H1 (cell line): ENCODE data around the gene AIFM1. TPM values are rescaled to one million over a fixed set of nuclear protein-coding genes. Genes with fewer than 3 reads are reported as not detected.

Source experiments
- CTCF ChIA-PET: fragments of 300-600 bp; sonication (Branson Sonifier 250); formaldehyde crosslinking; loops from one replicate; lab custom pipeline; 2021; ENCODE audit not compliant: partially characterized antibody; lab: Charles Lee
- POLR2A ChIA-PET: fragments of 300-600 bp; sonication (Branson Sonifier 250); formaldehyde crosslinking; loops from one replicate; lab custom pipeline; 2021; ENCODE audit warnings: inconsistent platforms; ENCODE audit not compliant: partially characterized antibody; lab: Charles Lee
- DNase-seq, 2 experiments: peaks; one replicate each; pipeline versions ENCODE4 v3.0.0 to v3.0.0-alpha.2; 2010 to 2022; ENCODE audit warnings: low spot score in 2 of 2, low read depth in 1 of 2, mixed read lengths in 1 of 2
- FAIRE-seq: peaks from 2 replicates; lab custom pipeline; 2011; peaks lifted over from hg19 to GRCh38; lab: Jason Lieb, UNC
- H2AFZ ChIP-seq: 2 replicates; pipeline ENCODE4 v1.8.1; 2012; ENCODE audit warnings: low read length, inconsistent platforms
- H2AK5ac ChIP-seq: 2 replicates; pipeline ENCODE4 v1.6.1; 2013; ENCODE audit warnings: low read depth, low read length
- H2BK120ac ChIP-seq: replicated peaks from 2 replicates; pipeline ENCODE3; 2013; ENCODE audit warnings: low read depth, low read length, inconsistent platforms
- H2BK12ac ChIP-seq: 2 replicates; pipeline ENCODE4 v1.6.1; 2013; ENCODE audit warnings: low read depth, low read length
- H2BK15ac ChIP-seq: 2 replicates; pipeline ENCODE4 v1.6.1; 2013; ENCODE audit warnings: low read length
- H2BK20ac ChIP-seq: 2 replicates; pipeline ENCODE4 v1.6.1; 2013; ENCODE audit warnings: low read length
- H2BK5ac ChIP-seq: 2 replicates; pipeline ENCODE4 v1.6.1; 2013; ENCODE audit warnings: low read depth, low read length
- H3K14ac ChIP-seq: 2 replicates; pipeline ENCODE4 v1.6.1; 2013; ENCODE audit warnings: inconsistent platforms; ENCODE audit not compliant: insufficient read length
- H3K18ac ChIP-seq: 2 replicates; pipeline ENCODE4 v1.6.1; 2013; ENCODE audit warnings: low read length; ENCODE audit errors: extremely low read depth
- H3K23ac ChIP-seq: 2 replicates; pipeline ENCODE4 v1.6.1; 2013; ENCODE audit warnings: inconsistent platforms; ENCODE audit not compliant: insufficient read length
- H3K23me2 ChIP-seq: 2 replicates; pipeline ENCODE4 v1.6.1; 2013; ENCODE audit warnings: low read depth, low read length
- H3K27ac ChIP-seq: 2 replicates; pipeline ENCODE4 v1.6.1; 2011; ENCODE audit warnings: low read depth, low read length, inconsistent platforms
- H3K27me3 ChIP-seq, 4 experiments: replicated peaks in 1 of 4; 1 replicate in 1 of 4; 2 replicates in 3 of 4; pipeline versions ENCODE4 v1.6.1 to v1.8.1; 2011 to 2013; ENCODE audit warnings: low read length in 3 of 4, mild to moderate bottlenecking in 3 of 4, inconsistent platforms in 2 of 4, mixed read lengths in 2 of 4, moderate library complexity in 1 of 4; ENCODE audit not compliant: control insufficient read depth in 3 of 4, insufficient read depth in 3 of 4; ENCODE audit errors: extremely low read depth in 1 of 4
- H3K36me3 ChIP-seq, 4 experiments: 2 replicates each; pipeline versions ENCODE4 v1.6.1 to v1.8.1; 2011 to 2013; ENCODE audit warnings: mild to moderate bottlenecking in 4 of 4, low read length in 3 of 4, moderate library complexity in 2 of 4, control low read depth in 1 of 4, inconsistent platforms in 1 of 4; ENCODE audit not compliant: insufficient read depth in 4 of 4, control insufficient read depth in 2 of 4
- H3K4ac ChIP-seq: replicated peaks from 2 replicates; pipeline ENCODE3; 2013; ENCODE audit warnings: low read length, low read depth, mixed read lengths, inconsistent platforms; ENCODE audit not compliant: insufficient read length
- H3K4me1 ChIP-seq, 4 experiments: replicated peaks in 1 of 4; 1 replicate in 1 of 4; 2 replicates in 3 of 4; pipeline versions ENCODE4 v1.6.1 to v1.8.1; 2011 to 2013; ENCODE audit warnings: low read length in 3 of 4, inconsistent platforms in 2 of 4, mixed read lengths in 1 of 4; ENCODE audit not compliant: insufficient read depth in 4 of 4, control insufficient read depth in 3 of 4
- H3K4me2 ChIP-seq, 2 experiments: 2 replicates each; pipeline versions ENCODE4 v1.6.1 to v1.8.1; 2011 to 2013; ENCODE audit warnings: low read depth in 2 of 2, low read length in 2 of 2, control low read depth in 1 of 2, inconsistent platforms in 1 of 2, mild to moderate bottlenecking in 1 of 2; ENCODE audit not compliant: insufficient read depth in 1 of 2
- H3K4me3 ChIP-seq, 4 experiments: fragments of 200-600, 300-600 bp in 1 of 4; sonication (generic), shearing (Covaris generic), sonication (Bioruptor Twin) in 1 of 4; 2 replicates each; pipeline versions ENCODE4 v1.5.1 to v1.8.1; 2011 to 2016; ENCODE audit warnings: low read length in 4 of 4, low read depth in 3 of 4, control low read depth in 2 of 4, inconsistent platforms in 2 of 4, mild to moderate bottlenecking in 2 of 4, mixed read lengths in 1 of 4, moderate library complexity in 1 of 4; ENCODE audit not compliant: insufficient read depth in 2 of 4; ENCODE audit errors: extremely low read depth in 1 of 4
- H3K56ac ChIP-seq: replicated peaks from 2 replicates; pipeline ENCODE3; 2013; ENCODE audit warnings: low read depth, mild to moderate bottlenecking, mixed read lengths, low read length, inconsistent platforms; ENCODE audit not compliant: insufficient read length
- H3K79me1 ChIP-seq: 2 replicates; pipeline ENCODE4 v1.6.1; 2013; ENCODE audit warnings: low read depth, low read length, control low read depth
- H3K79me2 ChIP-seq, 2 experiments: 2 replicates each; pipeline versions ENCODE4 v1.6.1 to v1.8.1; 2012 to 2013; ENCODE audit warnings: low read length in 2 of 2, mild to moderate bottlenecking in 2 of 2, inconsistent platforms in 1 of 2; ENCODE audit not compliant: insufficient read depth in 2 of 2, control insufficient read depth in 1 of 2
- H3K9ac ChIP-seq, 4 experiments: replicated peaks in 1 of 4; 1 replicate in 1 of 4; 2 replicates in 3 of 4; pipeline versions ENCODE4 v1.6.1 to v1.8.1; 2011 to 2013; ENCODE audit warnings: low read depth in 3 of 4, low read length in 3 of 4, control low read depth in 2 of 4, mild to moderate bottlenecking in 2 of 4, moderate library complexity in 2 of 4, inconsistent platforms in 1 of 4; ENCODE audit errors: extremely low read depth in 1 of 4
- H3K9me3 ChIP-seq, 2 experiments: 2 replicates each; pipeline versions ENCODE4 v1.6.1 to v1.8.1; 2012 to 2013; ENCODE audit warnings: mild to moderate bottlenecking in 2 of 2, moderate library complexity in 2 of 2, control low read depth in 1 of 2, inconsistent platforms in 1 of 2, low read depth in 1 of 2, low read length in 1 of 2, mixed read lengths in 1 of 2; ENCODE audit not compliant: insufficient read depth in 2 of 2
- H4K20me1 ChIP-seq, 2 experiments: replicated peaks in 1 of 2; 2 replicates each; pipeline versions ENCODE3 to v1.8.1; 2011 to 2013; ENCODE audit warnings: inconsistent platforms in 2 of 2, low read length in 2 of 2, mild to moderate bottlenecking in 1 of 2; ENCODE audit not compliant: insufficient read depth in 2 of 2, control insufficient read depth in 1 of 2
- H4K5ac ChIP-seq: 2 replicates; pipeline ENCODE4 v1.6.1; 2013; ENCODE audit warnings: low read length, low read depth, mixed read lengths, inconsistent platforms; ENCODE audit not compliant: insufficient read length
- H4K8ac ChIP-seq: 2 replicates; pipeline ENCODE4 v1.8.0; 2013; ENCODE audit warnings: mild to moderate bottlenecking, moderate library complexity, low read length, inconsistent platforms; ENCODE audit not compliant: insufficient read depth; ENCODE audit errors: extremely low read depth
- H4K91ac ChIP-seq: replicated peaks from 2 replicates; pipeline ENCODE3; 2013; ENCODE audit warnings: low read length, mixed read lengths, inconsistent platforms; ENCODE audit not compliant: insufficient read length
- CBX5 ChIP-seq: fragments of 300-800, 300-1000 bp; sonication (generic); IDR thresholded peaks from 2 replicates; pipeline ENCODE4 v1.7.1; 2016; ENCODE audit warnings: antibody characterized with exemption, low read length, low read depth
- CBX8 ChIP-seq: fragments of 300-800, 300-1000 bp; sonication (generic); IDR thresholded peaks from 2 replicates; pipeline ENCODE4 v1.7.1; 2016; ENCODE audit warnings: low read depth, low read length, borderline replicate concordance
- EP300 ChIP-seq, 2 experiments: IDR thresholded peaks; 1 replicate in 1 of 2; 2 replicates in 1 of 2; pipeline ENCODE4 v1.6.1; 2011 to 2012; ENCODE audit warnings: low read depth in 2 of 2, low read length in 2 of 2, mild to moderate bottlenecking in 2 of 2, borderline replicate concordance in 1 of 2, inconsistent platforms in 1 of 2, moderate library complexity in 1 of 2
- EZH2 ChIP-seq: fragments of 200-600 bp; sonication (generic); IDR thresholded peaks from 2 replicates; pipeline ENCODE4 v1.7.1; 2012; ENCODE audit warnings: low read depth, mild to moderate bottlenecking, moderate library complexity, low read length, inconsistent platforms; ENCODE audit not compliant: severe bottlenecking
- GTF2F1 ChIP-seq: IDR thresholded peaks from 2 replicates; pipeline ENCODE4 v1.6.1; 2012; ENCODE audit warnings: low read depth, low read length, improper control_type of control experiment, borderline replicate concordance
- HDAC6 ChIP-seq: IDR thresholded peaks from one replicate; pipeline ENCODE4 v1.7.1; 2012; ENCODE audit warnings: low read depth, mild to moderate bottlenecking, inconsistent platforms, low read length, moderate library complexity
- RNF2 ChIP-seq: fragments of 200-900, 300-1000 bp; sonication (generic); IDR thresholded peaks from 2 replicates; pipeline ENCODE4 v1.7.1; 2016; ENCODE audit warnings: borderline replicate concordance, low read depth, mild to moderate bottlenecking, antibody characterized with exemption, low read length; ENCODE audit not compliant: poor library complexity, severe bottlenecking; ENCODE audit errors: missing control alignments
- RXRA ChIP-seq: IDR thresholded peaks from 2 replicates; pipeline ENCODE4 v1.6.1; 2011; ENCODE audit warnings: low read depth, mild to moderate bottlenecking, low read length, moderate library complexity; ENCODE audit not compliant: insufficient read depth
- SAP30 ChIP-seq: fragments of 300-600 bp; sonication (generic); IDR thresholded peaks from 2 replicates; pipeline ENCODE4 v1.7.1; 2012; ENCODE audit warnings: low read length, moderate library complexity, mild to moderate bottlenecking, inconsistent platforms; ENCODE audit not compliant: insufficient read depth, insufficient replicate concordance
- SP1 ChIP-seq: IDR thresholded peaks from 2 replicates; pipeline ENCODE4 v1.6.1; 2011; ENCODE audit warnings: low read depth, low read length
- WGBS, 2 experiments: shearing (Covaris generic) in 1 of 2; methylation state at CpG; one replicate each; pipeline versions ENCODE4 v1.1.6 to v1.1.7; 2013 to 2015; ENCODE audit warnings: low lambda C conversion rate in 2 of 2, mixed read lengths in 2 of 2, inconsistent platforms in 1 of 2, low coverage in 1 of 2, missing lambda C conversion rate in 1 of 2; ENCODE audit not compliant: insufficient replicate concordance in 2 of 2, insufficient coverage in 1 of 2, insufficient read length in 1 of 2; ENCODE audit errors: extremely low coverage in 1 of 2, missing lambda C conversion rate in 1 of 2; 5-methylcytosine and 5-hydroxymethylcytosine counted together
- polyA plus RNA-seq, 7 experiments: library from polyadenylated mRNA; depleted of rRNA in 3 of 7; stranded (reverse) in 5 of 7; unstranded in 2 of 7; fragments of >200 nt in 5 of 7; fragments of 200-250 nt in 2 of 7; gene quantifications; 1 replicate in 5 of 7; 2 replicates in 1 of 7; 4 replicates in 1 of 7; pipeline versions ENCODE4 v1.2.1 to v1.2.3, GENCODE V29; 2011 to 2013; ENCODE audit warnings: missing spikeins in 2 of 7, mixed read lengths in 2 of 7
- total RNA-seq: library from RNA; stranded (reverse); fragmentation: NEBNext Ultra II Directional; extraction: Animal tissue kit (Norgen Biotek cat#: 25700); gene quantifications from 2 replicates; pipeline ENCODE4 v1.2.1, GENCODE V29; 2021
- TF ChIP-seq, protein P1 (sequence below): IDR thresholded peaks from 2 replicates; pipeline ENCODE4 v1.6.1; 2012; ENCODE audit warnings: low read length, inconsistent platforms

AIFM1 gene
- total and polyA plus RNA-seq, 2 of the 8 experiments (the other 6 are each of a cell fraction or from before 2014, with no cell fraction given), result 34.1 to 55.4 TPM

DNA sequence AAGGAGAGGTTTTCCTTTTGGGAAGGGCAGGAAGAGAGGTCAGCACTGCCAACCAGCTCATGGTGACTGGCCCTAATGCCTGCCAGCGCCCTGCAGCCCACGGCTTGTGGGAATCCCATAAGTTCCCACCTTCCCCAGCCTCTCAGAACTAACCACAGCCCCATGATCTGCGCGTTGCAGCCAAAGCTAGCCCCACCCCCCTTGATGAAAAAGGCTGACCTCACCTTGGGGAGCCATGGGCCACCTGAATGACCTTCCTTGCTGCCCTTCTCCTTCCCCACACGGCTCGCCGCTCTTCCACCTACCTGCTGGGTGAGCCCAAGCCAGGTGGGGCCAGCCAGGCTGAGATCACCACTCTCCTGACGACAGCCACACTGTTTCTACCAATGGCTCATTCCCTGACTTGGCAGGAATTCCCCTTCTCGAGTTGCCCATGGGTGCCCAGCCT lies 51.5 kb downstream of the AIFM1 start:
- DNase-seq (no peak), FAIRE-seq (no peak)
- ChIA-PET POLR2A (no interaction called here), CTCF (interaction anchor here (1.0 kb wide), 1 partner anchor 34 kb away, joined by 6 read pairs; no protein-coding TSS in a partner anchor)
- peaks cover 2% of the 10 kb centered on the region; the same call in 1 of the 2 replicates for H3K23me2 ChIP-seq
- no peak overlapping the region for H3K4me2 ChIP-seq
- H3K4me3 ChIP-seq, result no peak overlapping the region
- no peak overlapping the region for H2BK120ac ChIP-seq
- no peak overlapping the region for H2AFZ ChIP-seq
- H3K23ac ChIP-seq, result no peak overlapping the region
- H4K91ac ChIP-seq, result no peak overlapping the region
- no peak overlapping the region for H2AK5ac ChIP-seq
- peaks cover 19 to 32% (median 25%) of the 10 kb centered on the region in 4 experiments for H3K27me3 ChIP-seq
- no peak overlapping the region for H3K18ac ChIP-seq
- no peak overlapping the region for H2BK5ac ChIP-seq
- no peak overlapping the region for H4K8ac ChIP-seq
- no peak overlapping the region for H3K56ac ChIP-seq
- H3K36me3 ChIP-seq, result peaks cover 0 to 3% (median 0%) of the 10 kb centered on the region in 4 experiments; a peak in 1 of 8 replicates
- H3K9me3 ChIP-seq, result no peaks in the 10 kb centered on the region
- no peaks in the 10 kb centered on the region for H3K79me1 ChIP-seq
- WGBS, 2 experiments, result 73% methylated on average over 2 of the region's 9 CpGs; no CpG with 5 or more reads in 1 of the 2 experiments
- H2BK12ac ChIP-seq, result no peak overlapping the region
- H3K27ac ChIP-seq, result no peak overlapping the region
- no peak overlapping the region for H2BK20ac ChIP-seq
- no peak overlapping the region for H3K9ac ChIP-seq
- peaks cover 0 to 5% (median 0%) of the 10 kb centered on the region in 4 experiments; a peak in 3 of 7 replicates for H3K4me1 ChIP-seq
- no peak overlapping the region for H2BK15ac ChIP-seq
- H3K14ac ChIP-seq, result no peak overlapping the region
- no peaks in the 10 kb centered on the region for H3K79me2 ChIP-seq
- no peak overlapping the region for H4K5ac ChIP-seq
- H4K20me1 ChIP-seq, result peaks cover 2 to 4% of the 10 kb centered on the region in 2 experiments
- no peak overlapping the region for H3K4ac ChIP-seq
- TF ChIP-seq SP1 (no peak), HDAC6 (no peak), CBX8 (no peak), EZH2 (no peak), GTF2F1 (no peak), SAP30 (no peak), RNF2 (no peak), CBX5 (no peak), RXRA (no peak), EP300 (IDR thresholded peaks at IDR 0.05; ENCODE audit: borderline replicate concordance in 1 of 2, low read depth in 2 of 2, low read length in 2 of 2) (no peak)
- TF ChIP-seq, protein P1, sequence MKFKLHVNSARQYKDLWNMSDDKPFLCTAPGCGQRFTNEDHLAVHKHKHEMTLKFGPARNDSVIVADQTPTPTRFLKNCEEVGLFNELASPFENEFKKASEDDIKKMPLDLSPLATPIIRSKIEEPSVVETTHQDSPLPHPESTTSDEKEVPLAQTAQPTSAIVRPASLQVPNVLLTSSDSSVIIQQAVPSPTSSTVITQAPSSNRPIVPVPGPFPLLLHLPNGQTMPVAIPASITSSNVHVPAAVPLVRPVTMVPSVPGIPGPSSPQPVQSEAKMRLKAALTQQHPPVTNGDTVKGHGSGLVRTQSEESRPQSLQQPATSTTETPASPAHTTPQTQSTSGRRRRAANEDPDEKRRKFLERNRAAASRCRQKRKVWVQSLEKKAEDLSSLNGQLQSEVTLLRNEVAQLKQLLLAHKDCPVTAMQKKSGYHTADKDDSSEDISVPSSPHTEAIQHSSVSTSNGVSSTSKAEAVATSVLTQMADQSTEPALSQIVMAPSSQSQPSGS, result no peak
